OCI-LY7 (cell line): ENCODE measurements around the gene ATXN1.

Experiments
- CTCF ChIP-seq: fragments of 200-600 bp; sonication (generic); conservative IDR thresholded peaks from 2 replicates; pipeline ENCODE4 v1.5.1; 2014; ENCODE audit warnings: mild to moderate bottlenecking, antibody characterized with exemption, low read length, moderate library complexity, mixed read lengths
- EZH2phosphoT487 ChIP-seq: fragments of 200-600 bp; sonication (generic); IDR thresholded peaks from 2 replicates; pipeline ENCODE4 v1.6.1; 2018; ENCODE audit warnings: low read depth, borderline replicate concordance, mild to moderate bottlenecking, mixed run types, antibody characterized with exemption, low read length, moderate library complexity, mixed read lengths

- TF ChIP-seq CTCF (no peak), EZH2phosphoT487 (no peak)
These were observed 137.5 kb downstream of the ATXN1 start for GRCh38 chr6:16623731-16624130.
